ENCODE results near the gene RCCD1.
A peak's percentile ranks its signal among the peaks of the same experiment; 100 is the strongest.
"Not testable (repeated sequence)": the region's sequence is repeated elsewhere in the genome, so short reads cannot be mapped to it uniquely, and the experiment has no call there.

The RCCD1 gene

GRCh38 chr15:90921887-90922286 lies 32.8 kb upstream of the RCCD1 start:
- no peaks in the 10 kb centered on the region for H3K4me1 ChIP-seq (ENCODE audit: control insufficient read depth, insufficient read depth, low read length, poor library complexity, severe bottlenecking)
- no peak overlapping the region for H3K4me3 ChIP-seq (ENCODE audit: extremely low read depth, insufficient read depth, low read length, poor library complexity, severe bottlenecking)
- H3K27ac ChIP-seq (ENCODE audit: low read depth, low read length, severe bottlenecking), result no peak overlapping the region
- WGBS, 2 experiments (ENCODE audit: insufficient coverage in 2 of 2), result 100% methylated on average over 1 of the region's 4 CpGs; no CpG with 5 or more reads in 1 of the 2 experiments
- H3K36me3 ChIP-seq (ENCODE audit: control insufficient read depth, insufficient read depth, low read length), result peaks cover 30% of the 10 kb centered on the region
- H3K9me3 ChIP-seq (ENCODE audit: control insufficient read depth, low read length), result no peaks in the 10 kb centered on the region

GRCh38 chr15:90922712-90923322 lies 31.9 kb upstream of the RCCD1 start:
- not testable (repeated sequence) for H3K4me3 ChIP-seq (ENCODE audit: extremely low read depth, insufficient read depth, low read length, poor library complexity, severe bottlenecking); H3K9me3 ChIP-seq (ENCODE audit: control insufficient read depth, low read length); H3K27ac ChIP-seq (ENCODE audit: low read depth, low read length, severe bottlenecking); H3K4me1 ChIP-seq (ENCODE audit: control insufficient read depth, insufficient read depth, low read length, poor library complexity, severe bottlenecking)
- H3K36me3 ChIP-seq (ENCODE audit: control insufficient read depth, insufficient read depth, low read length), result peaks cover 30% of the 10 kb centered on the region
- WGBS, 2 experiments (ENCODE audit: insufficient coverage in 2 of 2), result 90 to 96% methylated on average over 4 to 5 of the region's 7 CpGs

GRCh38 chr15:90924375-90924774 lies 30.3 kb upstream of the RCCD1 start:
- Histone ChIP-seq H3K36me3 (ENCODE audit: control insufficient read depth, insufficient read depth, low read length) (peaks cover 18% of the 10 kb centered on the region), H3K9me3 (ENCODE audit: control insufficient read depth, low read length) (no peaks in the 10 kb centered on the region), H3K4me3 (ENCODE audit: extremely low read depth, insufficient read depth, low read length, poor library complexity, severe bottlenecking) (no peak overlapping the region), H3K4me1 (ENCODE audit: control insufficient read depth, insufficient read depth, low read length, poor library complexity, severe bottlenecking) (no peaks in the 10 kb centered on the region), H3K27ac (ENCODE audit: low read depth, low read length, severe bottlenecking) (no peak overlapping the region)
- 92 to 98% methylated on average over 4 of the region's 5 CpGs for WGBS, 2 experiments (ENCODE audit: insufficient coverage in 2 of 2)

- 95 to 96% methylated on average over 9 of the region's 10 CpGs for WGBS, 2 experiments (ENCODE audit: insufficient coverage in 2 of 2)
- H3K4me3 ChIP-seq (ENCODE audit: extremely low read depth, insufficient read depth, low read length, poor library complexity, severe bottlenecking); H3K27ac ChIP-seq (ENCODE audit: low read depth, low read length, severe bottlenecking): not testable (repeated sequence)
These were observed 27.9 kb upstream of the RCCD1 start for GRCh38 chr15:90926766-90927165.

GRCh38 chr15:90928106-90928505 lies 26.6 kb upstream of the RCCD1 start:
- H3K36me3 ChIP-seq (ENCODE audit: control insufficient read depth, insufficient read depth, low read length); H3K4me1 ChIP-seq (ENCODE audit: control insufficient read depth, insufficient read depth, low read length, poor library complexity, severe bottlenecking); H3K4me3 ChIP-seq (ENCODE audit: extremely low read depth, insufficient read depth, low read length, poor library complexity, severe bottlenecking); H3K27ac ChIP-seq (ENCODE audit: low read depth, low read length, severe bottlenecking); H3K9me3 ChIP-seq (ENCODE audit: control insufficient read depth, low read length): not testable (repeated sequence)
- 87 to 93% methylated on average over 4 to 6 of the region's 7 CpGs for WGBS, 2 experiments (ENCODE audit: insufficient coverage in 2 of 2)

More at GRCh38 chr15:90926766-90927165, 27.9 kb upstream of the RCCD1 start:
- not testable (repeated sequence) for H3K4me1 ChIP-seq (ENCODE audit: control insufficient read depth, insufficient read depth, low read length, poor library complexity, severe bottlenecking); H3K9me3 ChIP-seq (ENCODE audit: control insufficient read depth, low read length); H3K36me3 ChIP-seq (ENCODE audit: control insufficient read depth, insufficient read depth, low read length)

GRCh38 chr15:90929246-90930019 lies 25.3 kb upstream of the RCCD1 start:
- Histone ChIP-seq H3K4me1 (ENCODE audit: control insufficient read depth, insufficient read depth, low read length, poor library complexity, severe bottlenecking) (peaks cover 4% of the 10 kb centered on the region), H3K9me3 (ENCODE audit: control insufficient read depth, low read length) (no peaks in the 10 kb centered on the region), H3K27ac (ENCODE audit: low read depth, low read length, severe bottlenecking) (no peak overlapping the region), H3K36me3 (ENCODE audit: control insufficient read depth, insufficient read depth, low read length) (no peaks in the 10 kb centered on the region), H3K4me3 (ENCODE audit: extremely low read depth, insufficient read depth, low read length, poor library complexity, severe bottlenecking) (no peak overlapping the region)
- 95 to 96% methylated on average over 16 of the region's 21 CpGs for WGBS, 2 experiments (ENCODE audit: insufficient coverage in 2 of 2)

GRCh38 chr15:90930861-90931574 lies 23.7 kb upstream of the RCCD1 start:
- no peaks in the 10 kb centered on the region for H3K36me3 ChIP-seq (ENCODE audit: control insufficient read depth, insufficient read depth, low read length)
- H3K9me3 ChIP-seq (ENCODE audit: control insufficient read depth, low read length), result no peaks in the 10 kb centered on the region
- no peak overlapping the region for H3K27ac ChIP-seq (ENCODE audit: low read depth, low read length, severe bottlenecking)
- H3K4me1 ChIP-seq (ENCODE audit: control insufficient read depth, insufficient read depth, low read length, poor library complexity, severe bottlenecking), result peaks cover 9% of the 10 kb centered on the region
- peak overlapping the region; percentile 81 for H3K4me3 ChIP-seq (ENCODE audit: extremely low read depth, insufficient read depth, low read length, poor library complexity, severe bottlenecking)
- WGBS, 2 experiments (ENCODE audit: insufficient coverage in 2 of 2), result 94 to 95% methylated on average over 14 of the region's 15 CpGs

GRCh38 chr15:90931575-90931827 lies 23.2 kb upstream of the RCCD1 start:
- H3K27ac ChIP-seq (ENCODE audit: low read depth, low read length, severe bottlenecking), result no peak overlapping the region
- H3K4me1 ChIP-seq (ENCODE audit: control insufficient read depth, insufficient read depth, low read length, poor library complexity, severe bottlenecking), result peaks cover 13% of the 10 kb centered on the region
- peak overlapping the region; percentile 81 for H3K4me3 ChIP-seq (ENCODE audit: extremely low read depth, insufficient read depth, low read length, poor library complexity, severe bottlenecking)
- peaks cover 2% of the 10 kb centered on the region for H3K36me3 ChIP-seq (ENCODE audit: control insufficient read depth, insufficient read depth, low read length)
- WGBS, 2 experiments (ENCODE audit: insufficient coverage in 2 of 2), result 27 to 32% methylated on average over 5 to 6 of the region's 6 CpGs
- H3K9me3 ChIP-seq (ENCODE audit: control insufficient read depth, low read length), result no peaks in the 10 kb centered on the region

GRCh38 chr15:90931828-90932659 lies 22.6 kb upstream of the RCCD1 start, which contains the start of gene HDDC3:
Gene HDDC3, minus strand, starts transcription at chr15:90932549. Its CDS starts 9 bp downstream, at chr15:90932540.
- WGBS, 2 experiments (ENCODE audit: insufficient coverage in 2 of 2), result 0 to 1% methylated on average over 37 to 41 of the region's 52 CpGs
- H3K4me3 ChIP-seq (ENCODE audit: extremely low read depth, insufficient read depth, low read length, poor library complexity, severe bottlenecking), result peak within 1 kb of the TSS; percentile 81
- no peaks in the 10 kb centered on the region for H3K9me3 ChIP-seq (ENCODE audit: control insufficient read depth, low read length)
- H3K4me1 ChIP-seq (ENCODE audit: control insufficient read depth, insufficient read depth, low read length, poor library complexity, severe bottlenecking), result peaks cover 13% of the 10 kb centered on the region
- H3K27ac ChIP-seq (ENCODE audit: low read depth, low read length, severe bottlenecking), result no peak within 1 kb of the TSS
- H3K36me3 ChIP-seq (ENCODE audit: control insufficient read depth, insufficient read depth, low read length), result peaks cover 8% of the 10 kb centered on the region

- WGBS, 2 experiments (ENCODE audit: insufficient coverage in 2 of 2), result 6 to 19% methylated on average over 4 to 5 of the region's 5 CpGs
- peaks cover 13% of the 10 kb centered on the region for H3K4me1 ChIP-seq (ENCODE audit: control insufficient read depth, insufficient read depth, low read length, poor library complexity, severe bottlenecking)
- H3K36me3 ChIP-seq (ENCODE audit: control insufficient read depth, insufficient read depth, low read length), result peaks cover 14% of the 10 kb centered on the region
- H3K27ac ChIP-seq (ENCODE audit: low read depth, low read length, severe bottlenecking), result no peak overlapping the region
- peak overlapping the region; percentile 81 for H3K4me3 ChIP-seq (ENCODE audit: extremely low read depth, insufficient read depth, low read length, poor library complexity, severe bottlenecking)
- no peaks in the 10 kb centered on the region for H3K9me3 ChIP-seq (ENCODE audit: control insufficient read depth, low read length)
These were observed 22.1 kb upstream of the RCCD1 start for GRCh38 chr15:90932660-90932991.
